ENCODE data around the gene MCHR2. TPM values are rescaled to one million over a fixed set of nuclear protein-coding genes. Genes with fewer than 3 reads are reported as not detected.

The MCHR2 gene
- total RNA-seq, 2 experiments from 2014 or later: not detected

GRCh38 chr6:99940582-99940981, 53.4 kb downstream of the MCHR2 start:
- TF ChIP-seq CTCF (IDR thresholded peaks at IDR 0.05): no peak
- no peaks in the 10 kb centered on the region for H3K27me3 ChIP-seq (ENCODE audit: control insufficient read depth in 1 of 2, insufficient read depth in 2 of 2, low read length in 2 of 2)
- no peaks in the 10 kb centered on the region for H3K4me1 Mint-ChIP-seq (ENCODE audit: low read depth)
- intact Hi-C loops (cut with DNase I, micrococcal nuclease): no loop called here
- H3K9me3 ChIP-seq (ENCODE audit: control insufficient read depth in 1 of 2, insufficient read depth in 1 of 2, low read length in 2 of 2): no peaks in the 10 kb centered on the region
- H3K4me3 Mint-ChIP-seq: no peak overlapping the region
- ATAC-seq (ENCODE audit: poor library complexity): no peak
- ChIA-PET POLR2A (no interaction called here), CTCF (no interaction called here)
- H3K36me3 Mint-ChIP-seq (ENCODE audit: low read depth): no peaks in the 10 kb centered on the region
- no peak for DNase-seq
- H3K27ac ChIP-seq (ENCODE audit: low read depth in 1 of 2, low read length in 2 of 2): no peak overlapping the region
- no peaks in the 10 kb centered on the region for H3K4me1 ChIP-seq (ENCODE audit: insufficient read depth, low read length)
- no peaks in the 10 kb centered on the region for H3K36me3 ChIP-seq (ENCODE audit: insufficient read depth, low read length)
- peaks cover 31% of the 10 kb centered on the region for H3K27me3 Mint-ChIP-seq
- H3K27ac Mint-ChIP-seq: no peak overlapping the region
- no peak overlapping the region for H3K4me3 ChIP-seq (ENCODE audit: low read length)
- H3K9me3 Mint-ChIP-seq: no peaks in the 10 kb centered on the region

GRCh38 chr6:99933129-99933528, 60.9 kb downstream of the MCHR2 start:
- no peaks in the 10 kb centered on the region for H3K36me3 ChIP-seq (ENCODE audit: insufficient read depth, low read length)
- H3K36me3 Mint-ChIP-seq (ENCODE audit: low read depth): no peaks in the 10 kb centered on the region
- no peaks in the 10 kb centered on the region for H3K27me3 ChIP-seq (ENCODE audit: control insufficient read depth in 1 of 2, insufficient read depth in 2 of 2, low read length in 2 of 2)
- DNase-seq (no peak), ATAC-seq (ENCODE audit: poor library complexity) (no peak)
- H3K4me1 ChIP-seq (ENCODE audit: insufficient read depth, low read length): no peaks in the 10 kb centered on the region
- no peak for TF ChIP-seq CTCF (IDR thresholded peaks at IDR 0.05)
- H3K9me3 Mint-ChIP-seq: no peaks in the 10 kb centered on the region
- CTCF ChIA-PET: no interaction called here
- H3K4me3 ChIP-seq (ENCODE audit: low read length): no peak overlapping the region
- H3K27ac ChIP-seq (ENCODE audit: low read depth in 1 of 2, low read length in 2 of 2): no peak overlapping the region
- no peak overlapping the region for H3K27ac Mint-ChIP-seq
- POLR2A ChIA-PET: no interaction called here
- intact Hi-C loops (cut with DNase I, micrococcal nuclease): no loop called here
- H3K4me3 Mint-ChIP-seq: no peak overlapping the region
- H3K9me3 ChIP-seq (ENCODE audit: control insufficient read depth in 1 of 2, insufficient read depth in 1 of 2, low read length in 2 of 2): no peaks in the 10 kb centered on the region
- no peaks in the 10 kb centered on the region for H3K4me1 Mint-ChIP-seq (ENCODE audit: low read depth)
- no peaks in the 10 kb centered on the region for H3K27me3 Mint-ChIP-seq

GRCh38 chr6:99912657-99913056, 81.4 kb downstream of the MCHR2 start:
- H3K27me3 Mint-ChIP-seq: peaks cover 11% of the 10 kb centered on the region
- H3K4me3 ChIP-seq (ENCODE audit: low read length): no peak overlapping the region
- H3K4me1 ChIP-seq (ENCODE audit: insufficient read depth, low read length): no peaks in the 10 kb centered on the region
- no peaks in the 10 kb centered on the region for H3K4me1 Mint-ChIP-seq (ENCODE audit: low read depth)
- ChIA-PET CTCF (no interaction called here), POLR2A (no interaction called here)
- ATAC-seq (ENCODE audit: poor library complexity) (no peak), DNase-seq (no peak)
- no peaks in the 10 kb centered on the region for H3K27me3 ChIP-seq (ENCODE audit: control insufficient read depth in 1 of 2, insufficient read depth in 2 of 2, low read length in 2 of 2)
- H3K9me3 Mint-ChIP-seq: no peaks in the 10 kb centered on the region
- no peaks in the 10 kb centered on the region for H3K36me3 ChIP-seq (ENCODE audit: insufficient read depth, low read length)
- H3K9me3 ChIP-seq (ENCODE audit: control insufficient read depth in 1 of 2, insufficient read depth in 1 of 2, low read length in 2 of 2): no peaks in the 10 kb centered on the region
- no peak overlapping the region for H3K27ac Mint-ChIP-seq
- intact Hi-C loops (cut with DNase I, micrococcal nuclease): no loop called here
- H3K36me3 Mint-ChIP-seq (ENCODE audit: low read depth): no peaks in the 10 kb centered on the region
- H3K27ac ChIP-seq (ENCODE audit: low read depth in 1 of 2, low read length in 2 of 2): no peak overlapping the region
- H3K4me3 Mint-ChIP-seq: no peak overlapping the region
- TF ChIP-seq CTCF (IDR thresholded peaks at IDR 0.05): no peak
